ENCODE measurements around the gene AKIP1. TPM values are rescaled to one million over a fixed set of nuclear protein-coding genes. Genes with fewer than 3 reads are reported as not detected.

AKIP1 gene
- total and polyA plus RNA-seq, 2 of the 8 experiments (the other 6 are each of a cell fraction or from before 2014, with no cell fraction given), result 17.8 to 29.6 TPM

- TF ChIP-seq YY1 (IDR thresholded peaks at IDR 0.05; ENCODE audit: low read depth, low read length) (no peak), POLR2A (IDR thresholded peaks at IDR 0.05; ENCODE audit: control extremely low read depth in 1 of 2, low read depth in 2 of 2, low read length in 2 of 2) (peak in 1 of 2 experiments; percentile 14; a peak in 2 of 3 replicates), PHF8 (conservative IDR thresholded peaks at IDR 0.05; ENCODE audit: low read depth, low read length) (peak; percentile 54; the same call in 1 of the 2 replicates), FOSL1 (IDR thresholded peaks at IDR 0.05; ENCODE audit: insufficient read depth, low read depth, low read length) (no peak), MAX (IDR thresholded peaks at IDR 0.05) (0 out of 2 replicates have a peak, but pooled peaks have one; percentile 8), EP300 (IDR thresholded peaks at IDR 0.05; ENCODE audit: borderline replicate concordance in 1 of 2, low read depth in 2 of 2, low read length in 2 of 2) (0 out of 3 replicates have a peak, but pooled peaks of 1 of the 2 experiments have one; percentile 4), E2F6 (IDR thresholded peaks at IDR 0.05) (peak; percentile 49; the same call in 1 of the 2 replicates)
Observed at GRCh38 chr11:8911029-8911823, at the start of gene AKIP1 (continued).

Data from H1 (cell line).